ENCODE measurements around the gene PAIP1.
"Not testable (repeated sequence)": the region's sequence is repeated elsewhere in the genome, so short reads cannot be mapped to it uniquely, and the experiment has no call there.

The PAIP1 gene

DNA sequence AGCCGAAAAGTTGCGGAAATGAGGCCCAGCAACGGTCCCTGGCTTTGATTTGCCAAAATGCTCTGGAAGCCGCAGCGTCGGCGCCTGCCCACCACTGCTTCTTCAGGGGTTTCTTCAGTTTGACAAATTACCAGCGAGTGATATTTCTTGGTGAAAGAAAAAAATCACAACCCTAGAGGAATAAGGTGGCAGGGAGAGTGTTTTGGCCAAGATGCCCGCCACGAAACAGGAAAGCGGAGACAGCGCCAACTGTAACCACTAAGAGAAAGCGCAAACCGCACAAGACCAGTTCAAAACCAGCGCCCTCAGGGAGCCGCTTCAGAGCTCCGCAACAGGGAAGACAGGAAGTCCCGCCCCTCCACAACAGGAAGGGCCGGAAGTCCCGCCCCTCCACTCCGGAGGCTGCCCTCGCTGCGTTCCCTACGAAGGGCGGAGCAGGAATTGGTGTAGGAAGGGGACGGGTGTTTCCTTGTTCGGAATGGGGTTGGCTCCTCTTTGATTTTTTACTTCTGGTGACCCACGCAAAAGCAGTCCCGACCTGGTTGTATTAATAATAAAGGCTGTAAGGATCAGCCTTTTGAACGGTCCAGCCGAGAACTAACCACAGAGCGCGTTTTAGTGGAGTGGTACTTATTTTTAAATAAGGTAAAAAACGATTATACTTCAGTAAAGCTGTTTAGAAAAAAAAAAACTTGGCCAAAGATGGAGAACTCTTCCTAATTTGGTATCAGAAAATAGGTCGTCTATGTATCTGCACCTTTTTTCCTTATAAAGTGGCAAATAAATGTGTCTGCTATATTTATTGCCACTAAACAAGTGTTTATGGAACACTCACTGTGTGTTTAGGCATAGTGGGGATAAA, 41.8 kb downstream of the PAIP1 start, which contains the start of gene C5orf34:
Gene C5orf34 (minus strand): TSS at position 333 of the 862 bp plus-strand sequence. CDS start 5,809 bp downstream, outside the sequence.
- peak; percentile 97 for DNase-seq

DNA sequence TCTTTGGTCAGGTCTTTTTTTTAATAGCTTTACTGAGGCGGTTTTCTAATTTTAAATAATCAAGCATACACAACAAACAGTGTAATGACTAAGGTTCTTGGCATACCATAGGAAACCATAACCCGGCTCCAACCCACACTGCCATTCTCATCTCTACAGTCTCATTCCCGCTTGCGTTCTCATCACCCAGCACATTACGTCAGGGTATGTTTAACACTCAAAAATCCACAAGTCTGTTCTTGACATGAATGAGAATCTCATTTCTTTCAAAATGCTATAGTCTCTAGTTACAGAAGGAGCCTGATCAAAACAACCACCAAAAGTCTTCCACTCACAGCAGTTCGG, 42.4 kb downstream of the PAIP1 start:
- DNase-seq: peak; percentile 66

DNA sequence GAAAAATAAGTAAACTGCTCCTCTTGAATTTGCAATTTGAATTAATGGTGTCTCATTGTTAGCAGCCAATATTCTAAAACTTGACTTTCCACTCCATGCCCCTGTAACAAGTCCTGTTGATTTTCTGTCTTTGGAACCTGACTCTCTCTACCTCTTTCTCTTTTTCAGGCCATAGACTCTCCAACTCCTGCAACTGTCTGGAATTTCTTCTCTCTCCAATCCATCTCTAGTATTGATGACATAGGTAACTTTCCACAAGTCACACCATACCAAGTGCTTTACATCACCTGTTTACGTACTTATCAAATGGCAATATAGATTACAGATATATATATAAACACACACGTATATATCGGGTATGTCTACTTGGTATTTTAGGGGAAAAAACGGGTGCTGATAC, 42.9 kb downstream of the PAIP1 start:
- DNase-seq: no peak

DNA sequence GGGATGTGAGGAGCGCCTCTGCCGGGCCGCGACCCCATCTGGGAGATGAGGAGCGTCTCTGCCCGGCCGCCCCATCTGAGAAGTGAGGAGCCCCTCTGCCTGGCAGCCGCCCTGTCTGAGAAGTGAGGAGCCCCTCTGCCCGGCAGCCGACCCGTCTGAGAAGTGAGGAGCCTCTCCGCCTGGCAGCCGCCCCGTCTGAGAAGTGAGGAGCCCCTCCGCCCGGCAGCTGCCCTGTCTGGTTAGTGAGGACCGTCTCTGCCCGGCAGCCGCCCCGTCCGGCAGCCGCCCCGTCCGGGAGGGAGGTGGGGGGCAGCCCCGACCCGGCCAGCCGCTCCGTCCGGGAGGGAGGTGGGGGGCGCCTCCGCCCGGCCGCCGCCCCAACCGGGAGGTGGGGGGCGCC, 45.8 kb downstream of the PAIP1 start:
- DNase-seq: not testable (repeated sequence)

DNA sequence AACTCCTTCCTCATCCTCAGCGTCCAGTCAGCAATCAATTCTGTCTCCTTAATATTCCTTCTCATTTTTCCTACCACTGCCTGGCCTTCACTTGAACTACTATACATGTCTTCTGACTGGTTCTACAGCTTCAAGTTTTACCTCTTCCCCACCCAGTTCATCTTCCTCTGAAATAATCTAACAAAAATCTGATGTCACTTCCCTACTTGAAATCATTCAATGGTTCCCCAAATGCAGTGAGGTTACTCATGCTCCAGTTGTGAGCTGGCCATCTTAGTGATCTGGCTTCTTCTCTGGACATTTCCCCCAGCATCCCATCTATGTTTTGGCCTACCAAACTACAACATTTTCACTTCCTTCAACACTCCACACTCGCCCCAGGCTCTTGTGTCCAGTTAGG, 58.3 kb downstream of the PAIP1 start:
- no peak for DNase-seq

DNA sequence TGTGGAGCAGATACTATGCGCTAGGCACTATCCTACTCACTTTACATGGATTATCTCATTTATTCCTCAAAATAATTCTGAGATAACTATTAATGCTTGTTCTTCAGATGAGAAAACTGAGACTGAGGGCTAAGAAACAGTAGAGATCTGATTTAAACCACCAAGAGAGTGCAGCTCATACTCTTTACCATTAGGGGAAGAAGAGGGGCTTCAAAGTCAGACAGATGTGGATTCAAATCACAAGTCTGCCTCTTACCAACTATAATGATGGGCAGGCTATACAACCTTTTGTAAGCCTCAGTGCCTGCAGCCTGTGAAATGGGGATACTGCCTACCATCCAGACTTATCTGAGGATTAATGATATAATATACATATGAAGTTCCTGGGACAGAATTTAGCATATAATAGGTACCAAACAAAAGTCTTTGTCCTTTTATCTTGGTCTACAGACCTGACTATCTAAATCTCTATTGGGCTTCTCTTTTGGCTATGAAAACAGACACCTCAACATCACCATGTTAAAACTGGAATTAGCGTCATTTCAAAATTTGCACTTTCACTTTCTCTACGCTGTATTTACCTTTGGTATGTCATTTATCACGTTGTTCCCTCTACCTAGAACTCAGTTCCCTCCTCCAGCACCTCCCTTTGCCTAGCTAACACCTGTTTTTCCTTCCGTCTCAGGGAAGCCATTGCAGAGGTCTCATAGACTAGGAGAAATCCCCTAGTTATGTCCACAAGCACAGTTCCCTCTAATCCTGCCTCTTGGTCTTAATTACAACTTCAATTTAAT, 59.4 kb downstream of the PAIP1 start:
- no peak for DNase-seq

DNA sequence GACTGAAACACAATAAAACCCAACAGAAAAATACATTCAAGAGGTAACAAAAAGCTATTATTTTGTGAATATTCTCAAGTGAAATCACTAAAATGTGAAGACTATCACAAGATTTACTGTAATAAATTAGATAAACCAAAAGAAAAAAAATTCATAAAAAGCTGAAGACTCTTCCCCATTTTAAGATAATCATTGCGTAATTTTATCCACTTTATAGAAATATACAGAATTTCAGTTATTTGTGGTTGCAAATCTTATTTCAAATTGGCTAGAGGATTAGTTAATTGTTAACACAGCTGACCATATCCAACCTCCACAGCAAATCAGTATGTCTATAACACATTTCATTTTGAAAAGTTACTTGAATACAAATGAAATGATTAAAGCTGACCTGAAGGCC, 65.6 kb downstream of the PAIP1 start:
- DNase-seq: no peak

DNA sequence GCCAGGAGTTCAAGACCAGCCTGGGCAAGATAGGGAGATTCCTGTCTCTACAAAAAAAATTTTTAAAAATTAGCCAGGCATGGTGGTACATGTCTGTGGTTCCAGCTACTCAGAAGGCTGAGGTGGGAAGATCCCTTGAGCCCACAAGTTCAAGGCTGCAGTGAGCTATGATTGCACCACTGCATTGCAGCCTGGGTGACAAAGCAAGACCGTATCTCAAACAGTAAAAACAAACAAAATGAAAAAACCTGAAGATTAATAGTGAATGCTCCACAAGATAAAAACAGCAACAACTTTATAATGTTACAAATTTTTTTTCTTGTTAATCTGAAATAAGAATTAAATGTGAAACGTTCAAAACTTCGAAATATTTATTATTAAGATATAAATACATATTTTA, 70.5 kb downstream of the PAIP1 start:
- DNase-seq: no peak

DNA sequence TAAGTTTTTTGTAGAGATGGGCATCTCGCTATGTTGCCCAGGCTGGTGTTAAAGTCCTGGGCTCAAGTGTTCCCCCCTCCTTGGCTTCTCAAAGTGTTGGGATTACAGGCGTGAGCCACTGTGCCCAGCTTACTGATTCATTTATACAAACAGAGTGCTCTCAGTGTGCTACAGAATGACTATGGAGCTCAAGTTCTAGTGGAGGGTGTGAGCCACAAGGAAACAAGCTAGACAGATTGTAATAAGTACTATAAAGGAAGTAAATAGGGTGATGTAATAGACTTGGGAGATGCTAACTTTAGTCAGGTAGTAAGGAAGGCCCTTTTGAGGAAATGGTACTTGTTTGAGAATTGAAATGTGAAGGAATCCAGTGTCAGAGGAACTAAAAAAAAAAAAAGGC, 71.5 kb downstream of the PAIP1 start:
- DNase-seq: peak; percentile 21

DNA sequence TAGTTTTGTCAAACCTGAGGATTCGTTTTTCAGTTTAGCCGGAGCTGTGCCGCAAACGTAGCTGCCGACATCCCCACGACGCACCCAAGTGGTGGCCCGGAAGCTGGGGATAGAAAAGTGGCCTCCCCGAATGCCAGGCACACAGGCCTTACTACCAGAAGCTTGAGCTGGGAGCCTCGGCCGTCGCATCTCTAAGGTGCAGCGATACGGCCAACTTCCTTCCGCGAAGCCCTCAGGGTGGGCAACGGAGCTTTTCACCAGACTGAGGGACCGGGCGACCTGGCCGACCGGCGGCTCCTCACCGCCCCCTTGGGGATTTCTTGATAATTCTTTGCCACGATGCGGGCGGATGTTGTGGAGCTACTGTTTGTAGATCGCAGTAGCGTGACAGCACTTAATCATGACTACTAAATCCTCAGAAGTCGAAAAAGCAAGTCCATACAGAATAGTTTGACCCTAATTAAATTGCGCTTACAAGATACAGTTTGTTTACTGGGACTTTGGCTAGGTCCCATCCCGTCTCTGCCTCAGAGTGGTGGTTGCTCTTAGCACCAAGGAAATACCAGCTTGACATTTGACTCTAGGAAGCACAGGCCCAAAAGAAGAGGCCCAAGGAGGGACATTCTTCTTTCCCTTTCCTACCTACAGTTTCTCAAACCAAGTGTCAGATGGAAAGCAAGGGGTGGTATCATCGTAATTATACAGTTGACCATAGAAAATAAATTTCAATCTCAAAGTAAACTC, 72.6 kb downstream of the PAIP1 start:
- DNase-seq: peak; percentile 88

DNA sequence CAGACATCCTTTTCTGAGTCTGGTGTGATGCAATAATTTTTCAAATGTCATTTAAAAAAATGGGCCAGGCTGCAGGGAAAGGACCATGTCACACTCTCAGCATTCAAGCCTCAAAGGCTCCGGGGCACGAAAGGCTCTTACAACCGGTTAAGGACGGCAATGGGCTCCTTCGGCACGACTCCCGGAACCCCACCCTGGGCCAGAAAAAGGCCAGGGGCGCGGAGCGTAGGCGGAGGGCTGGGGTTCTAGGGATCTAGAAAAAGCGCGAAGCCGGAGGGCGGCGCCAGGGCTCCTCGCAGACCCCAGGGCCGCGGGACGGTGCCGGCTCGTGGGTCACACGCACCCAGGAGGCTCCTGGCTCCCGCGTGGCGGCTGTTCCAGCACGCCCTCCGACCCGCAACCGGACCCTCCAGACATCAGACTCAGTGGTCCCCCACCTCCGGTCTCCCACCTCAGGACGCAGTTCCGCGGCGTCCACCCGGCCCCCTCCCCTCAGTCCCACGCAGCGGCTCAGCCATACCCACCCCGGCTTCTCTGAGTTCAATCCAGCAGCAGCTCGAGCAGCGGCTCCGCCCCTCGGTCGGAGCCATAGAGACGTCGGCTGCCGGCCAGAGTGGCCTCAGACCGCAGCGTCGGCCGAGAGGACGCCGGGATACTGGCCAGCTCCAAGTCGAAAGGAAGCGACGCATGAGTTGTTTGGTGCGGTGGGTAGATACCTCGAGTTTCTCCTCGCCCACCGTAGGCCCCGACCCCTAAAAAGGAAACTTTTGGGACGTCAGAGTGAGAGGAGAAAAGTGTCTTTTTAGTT, 73.4 kb downstream of the PAIP1 start, which contains the start of gene TMEM267:
Gene TMEM267 (minus strand): TSS at position 568 of the 808 bp plus-strand sequence. CDS start 29,896 bp downstream, outside the sequence.
- peak; percentile 94 for DNase-seq

DNA sequence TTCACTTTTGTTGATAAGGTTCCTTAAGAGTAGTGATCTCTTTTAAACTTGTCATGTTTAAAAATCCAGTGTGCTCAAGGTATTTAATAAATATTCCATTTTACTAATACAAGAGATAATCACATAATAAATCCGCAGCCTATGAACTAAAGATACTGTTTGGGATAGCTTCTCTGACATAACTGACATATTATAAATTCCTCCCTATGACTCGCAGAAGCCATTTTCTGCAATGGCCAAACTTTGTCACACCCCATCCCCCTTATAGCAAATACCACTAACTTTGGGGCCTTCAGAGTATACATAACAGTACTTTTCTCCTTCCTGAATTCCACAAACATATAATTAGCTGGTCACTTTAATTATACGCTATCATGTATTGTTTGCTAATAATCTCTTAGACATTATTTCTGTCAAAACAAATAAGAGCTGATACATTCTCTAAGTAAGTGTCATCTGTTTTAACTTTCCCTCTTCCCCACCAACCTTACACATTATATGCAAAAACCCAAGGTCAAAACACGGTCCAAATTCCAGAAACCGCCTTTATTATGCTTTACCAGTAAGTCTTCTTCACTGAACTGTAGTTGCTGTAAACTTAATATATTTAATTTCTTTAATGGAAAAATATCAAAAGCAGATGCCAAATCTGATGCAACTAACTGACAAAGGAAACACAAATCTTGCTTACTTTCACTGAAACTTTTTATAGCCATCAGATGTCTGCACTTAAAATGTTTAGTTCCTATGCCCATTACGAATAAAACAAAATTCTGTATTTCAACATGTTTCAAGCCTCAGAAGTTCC, 74.2 kb downstream of the PAIP1 start:
- DNase-seq: no peak
